Suprapubic skin (tissue), 4 donors: ENCODE results near the gene CLMP.

Experiments used
- EP300 ChIP-seq: sonication (generic); formaldehyde crosslinking; IDR thresholded peaks from one replicate; pipeline ENCODE4 v1.6.1; 2017; ENCODE audit warnings: antibody characterized with exemption
- POLR2A ChIP-seq, 2 donors: fragments of 450-650 bp; IDR thresholded peaks; one replicate each; pipeline ENCODE4 v1.6.1; 2017; ENCODE audit warnings: antibody characterized with exemption in 2 of 2, mild to moderate bottlenecking in 2 of 2, moderate library complexity in 2 of 2
- POLR2AphosphoS5 ChIP-seq, 3 donors: sonication (generic); formaldehyde crosslinking; IDR thresholded peaks; one replicate each; pipeline ENCODE4 v1.6.1; 2017; ENCODE audit warnings: antibody characterized with exemption in 3 of 3
- TF ChIP-seq, protein P1 (sequence below), 2 donors: fragments of 200-600 bp in 1 of 2; fragments of 450-650 bp in 1 of 2; sonication (generic) in 1 of 2; IDR thresholded peaks; one replicate each; pipeline ENCODE4 v1.5.1; 2016 to 2019; ENCODE audit warnings: antibody characterized with exemption in 2 of 2, mild to moderate bottlenecking in 1 of 2, moderate library complexity in 1 of 2

DNA sequence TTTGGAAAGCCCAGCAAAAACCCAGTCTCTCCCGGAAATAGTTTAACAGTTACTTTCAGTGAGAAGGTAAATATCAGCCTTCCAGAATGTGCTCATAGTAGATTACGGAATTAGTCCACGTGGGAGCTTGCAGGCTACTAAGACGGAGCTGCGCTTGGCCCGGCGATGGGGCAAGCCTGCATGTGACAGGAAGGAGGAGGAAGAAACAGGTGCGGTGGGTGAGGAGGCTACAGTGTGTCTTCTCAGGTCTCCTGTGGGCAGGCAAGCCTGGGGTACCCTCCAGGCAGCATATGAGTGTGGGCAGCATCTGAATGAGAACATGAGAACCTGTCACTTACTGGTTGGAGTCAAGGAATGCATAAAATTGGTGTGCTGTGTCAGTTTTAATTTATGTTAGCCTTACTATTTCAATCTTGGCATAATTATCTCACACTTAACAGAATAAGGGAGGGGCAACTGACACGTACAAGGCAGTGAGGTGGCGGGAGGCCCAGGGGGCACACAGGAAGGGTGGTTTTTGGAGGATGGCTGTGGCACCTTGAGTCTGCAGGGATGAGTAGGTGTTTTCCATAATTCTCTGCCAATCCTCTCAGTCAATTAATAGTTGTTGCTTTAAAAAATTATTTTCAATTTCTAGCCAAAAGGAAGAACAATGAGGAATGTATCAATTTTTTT lies 35.7 kb downstream of the CLMP start:
- TF ChIP-seq, protein P1, sequence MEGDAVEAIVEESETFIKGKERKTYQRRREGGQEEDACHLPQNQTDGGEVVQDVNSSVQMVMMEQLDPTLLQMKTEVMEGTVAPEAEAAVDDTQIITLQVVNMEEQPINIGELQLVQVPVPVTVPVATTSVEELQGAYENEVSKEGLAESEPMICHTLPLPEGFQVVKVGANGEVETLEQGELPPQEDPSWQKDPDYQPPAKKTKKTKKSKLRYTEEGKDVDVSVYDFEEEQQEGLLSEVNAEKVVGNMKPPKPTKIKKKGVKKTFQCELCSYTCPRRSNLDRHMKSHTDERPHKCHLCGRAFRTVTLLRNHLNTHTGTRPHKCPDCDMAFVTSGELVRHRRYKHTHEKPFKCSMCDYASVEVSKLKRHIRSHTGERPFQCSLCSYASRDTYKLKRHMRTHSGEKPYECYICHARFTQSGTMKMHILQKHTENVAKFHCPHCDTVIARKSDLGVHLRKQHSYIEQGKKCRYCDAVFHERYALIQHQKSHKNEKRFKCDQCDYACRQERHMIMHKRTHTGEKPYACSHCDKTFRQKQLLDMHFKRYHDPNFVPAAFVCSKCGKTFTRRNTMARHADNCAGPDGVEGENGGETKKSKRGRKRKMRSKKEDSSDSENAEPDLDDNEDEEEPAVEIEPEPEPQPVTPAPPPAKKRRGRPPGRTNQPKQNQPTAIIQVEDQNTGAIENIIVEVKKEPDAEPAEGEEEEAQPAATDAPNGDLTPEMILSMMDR (IDR thresholded peaks at IDR 0.05) = no peak
- TF ChIP-seq POLR2A (IDR thresholded peaks at IDR 0.05) (no peak), POLR2AphosphoS5 (IDR thresholded peaks at IDR 0.05) (no peak), EP300 (no peak)
